Measurements from ENCODE around the gene GPR62.

The GPR62 gene

GRCh38 chr3:51955893-51956770 lies 951 bp downstream of the GPR62 start:
- DNase-seq = peak; percentile 52 to 63
- TF ChIP-seq POLR2A (IDR thresholded peaks at IDR 0.05; ENCODE audit: low read length) (no peak), GATA1 (IDR thresholded peaks at IDR 0.05; ENCODE audit: low read depth, low read length) (no peak)

- TF ChIP-seq POLR2A (IDR thresholded peaks at IDR 0.05; ENCODE audit: low read length) = no peak
- no peak for TF ChIP-seq GATA1 (IDR thresholded peaks at IDR 0.05; ENCODE audit: low read depth, low read length)
- DNase-seq = no peak
Measured at GRCh38 chr3:51957520-51958205, 2.5 kb downstream of the GPR62 start.

DNA sequence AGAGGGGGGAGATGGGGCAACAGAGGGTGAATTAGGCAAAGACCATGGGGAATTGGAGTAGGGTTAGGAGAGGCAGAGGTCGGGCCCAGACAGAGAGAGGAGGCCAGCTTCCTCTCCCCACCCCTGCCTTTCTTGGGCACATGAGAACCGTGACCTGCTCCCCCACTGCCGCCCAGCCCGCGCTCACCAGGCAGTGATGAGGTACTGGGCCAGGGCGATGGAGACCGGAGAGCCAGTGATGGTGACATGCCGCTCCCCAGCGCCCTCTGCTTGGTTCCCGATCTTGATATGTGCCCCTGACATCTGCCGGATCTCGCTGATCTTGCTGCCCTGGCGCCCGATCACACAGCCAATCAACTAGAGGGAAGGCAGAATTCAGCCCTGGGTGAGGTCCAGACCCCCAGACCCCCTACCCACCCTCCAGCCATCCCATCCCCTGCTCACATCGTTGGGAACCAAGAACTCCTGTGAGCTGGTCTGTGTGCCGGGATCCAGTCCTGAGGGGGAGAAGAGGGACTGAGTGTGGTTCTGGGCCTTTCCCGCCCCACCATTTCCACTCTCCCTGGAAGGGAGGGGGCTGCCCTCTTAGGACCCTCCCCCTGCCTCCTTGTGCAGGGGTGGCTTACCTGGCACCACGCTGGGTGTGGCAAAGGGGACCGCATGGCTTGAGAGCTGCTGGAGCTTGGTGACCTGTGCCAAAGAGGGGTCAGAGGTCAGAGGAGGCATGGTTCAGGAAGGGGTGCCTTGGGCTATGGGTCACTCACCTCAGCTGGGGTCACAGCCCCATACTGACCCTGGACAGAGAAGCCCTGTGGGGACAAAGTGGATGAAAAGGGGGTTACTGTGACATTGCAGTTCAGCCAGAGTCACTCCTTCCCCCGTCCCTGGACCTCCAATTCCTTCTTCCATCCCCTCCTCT lies 3.7 kb downstream of the GPR62 start:
- DNase-seq = no peak
- no peak for TF ChIP-seq GATA1 (IDR thresholded peaks at IDR 0.05; ENCODE audit: low read depth, low read length)
- no peak for TF ChIP-seq POLR2A (IDR thresholded peaks at IDR 0.05; ENCODE audit: low read length)

GRCh38 chr3:51959651-51960050 lies 4.5 kb downstream of the GPR62 start:
- DNase-seq = no peak
- no peak for TF ChIP-seq GATA1 (IDR thresholded peaks at IDR 0.05; ENCODE audit: low read depth, low read length)
- TF ChIP-seq POLR2A (IDR thresholded peaks at IDR 0.05; ENCODE audit: low read length) = no peak

- TF ChIP-seq POLR2A (IDR thresholded peaks at IDR 0.05; ENCODE audit: low read length) (no peak), GATA1 (IDR thresholded peaks at IDR 0.05; ENCODE audit: low read depth, low read length) (no peak)
- DNase-seq = no peak
Measured at GRCh38 chr3:51960386-51960785, 5.2 kb downstream of the GPR62 start.

DNA sequence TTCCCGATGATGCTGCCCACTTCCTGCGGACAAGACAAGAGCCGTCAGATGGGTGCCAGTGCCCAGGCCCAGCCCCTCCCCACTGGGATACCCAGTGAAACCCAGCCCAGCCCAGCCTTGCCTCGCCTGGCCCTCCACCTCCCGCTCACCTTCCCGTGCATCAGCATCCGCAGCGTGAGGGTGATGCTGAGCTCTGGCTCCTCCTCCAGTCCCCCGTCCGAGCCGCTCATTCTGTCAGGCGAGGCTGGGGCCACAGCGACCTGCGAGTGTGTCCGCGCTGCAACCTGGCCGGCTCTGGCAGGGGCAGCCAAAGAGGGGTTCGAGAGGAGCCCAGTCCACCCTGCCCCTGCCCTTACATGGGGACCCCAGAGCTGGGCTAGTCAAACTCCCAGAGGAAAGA lies 5.8 kb downstream of the GPR62 start:
- no peak for DNase-seq

DNA sequence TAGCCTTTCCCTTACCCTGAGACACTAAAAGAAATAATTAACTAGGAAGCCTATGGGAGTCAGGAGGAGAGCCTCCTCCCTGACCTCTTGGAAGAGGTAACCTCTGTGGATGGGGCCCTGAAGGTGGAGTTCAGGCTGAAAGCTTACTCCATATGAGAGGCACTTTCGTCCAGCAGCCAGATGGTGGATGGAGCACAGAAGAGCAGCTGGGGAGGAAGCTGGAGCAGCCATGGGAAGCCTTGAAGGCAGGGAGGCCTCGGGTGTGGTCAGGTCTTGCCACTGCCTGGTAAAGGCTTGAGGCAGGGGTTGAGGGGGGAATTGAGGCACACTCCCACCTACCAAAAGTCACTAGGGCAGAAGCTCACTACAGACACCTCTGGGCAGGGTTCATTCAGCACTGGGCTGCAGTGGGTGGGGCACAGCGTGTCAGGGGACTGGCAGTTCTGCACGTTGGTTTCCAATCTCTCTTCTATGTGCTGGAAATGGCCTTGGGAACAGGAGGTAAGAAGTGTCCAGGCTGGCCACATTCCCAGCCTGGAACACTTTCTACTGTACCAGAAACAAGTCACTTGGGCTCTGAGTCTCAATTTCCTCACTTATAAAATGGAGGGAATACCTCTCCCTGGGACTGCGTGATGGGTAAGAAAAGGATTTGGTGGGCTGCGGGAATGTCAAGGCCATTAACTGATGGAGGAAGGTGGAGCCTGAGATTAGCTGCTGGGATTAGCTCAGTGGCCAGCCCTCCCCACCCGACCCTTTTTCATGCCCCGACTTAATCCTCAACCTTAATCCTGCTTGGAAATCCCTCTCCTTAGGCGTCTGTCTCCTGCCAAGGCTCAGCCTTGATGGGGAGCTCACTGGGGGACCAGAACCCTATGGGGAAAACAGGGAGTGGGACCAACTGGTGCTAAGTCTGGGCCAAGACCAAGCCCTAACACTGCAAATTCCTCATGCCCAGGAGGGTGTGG lies 6.7 kb downstream of the GPR62 start:
- DNase-seq = no peak
- TF ChIP-seq POLR2A (IDR thresholded peaks at IDR 0.05; ENCODE audit: low read length) = no peak
- TF ChIP-seq GATA1 (IDR thresholded peaks at IDR 0.05; ENCODE audit: low read depth, low read length) = no peak

More for the DNA sequence above, 5.8 kb downstream of the GPR62 start:
- no peak for TF ChIP-seq GATA1 (IDR thresholded peaks at IDR 0.05; ENCODE audit: low read depth, low read length)
- no peak for TF ChIP-seq POLR2A (IDR thresholded peaks at IDR 0.05; ENCODE audit: low read length)

GRCh38 chr3:51962854-51963530 lies 7.8 kb downstream of the GPR62 start:
- no peak for DNase-seq
- TF ChIP-seq GATA1 (IDR thresholded peaks at IDR 0.05; ENCODE audit: low read depth, low read length) (no peak), POLR2A (IDR thresholded peaks at IDR 0.05; ENCODE audit: low read length) (no peak)

- TF ChIP-seq POLR2A (IDR thresholded peaks at IDR 0.05; ENCODE audit: low read length) (no peak), GATA1 (IDR thresholded peaks at IDR 0.05; ENCODE audit: low read depth, low read length) (no peak)
- DNase-seq = no peak
Measured at GRCh38 chr3:51963951-51964451, 8.8 kb downstream of the GPR62 start.

GRCh38 chr3:51964521-51964920 lies 9.3 kb downstream of the GPR62 start:
- no peak for TF ChIP-seq POLR2A (IDR thresholded peaks at IDR 0.05; ENCODE audit: low read length)
- no peak for TF ChIP-seq GATA1 (IDR thresholded peaks at IDR 0.05; ENCODE audit: low read depth, low read length)
- no peak for DNase-seq

- no peak for DNase-seq
- TF ChIP-seq POLR2A (IDR thresholded peaks at IDR 0.05; ENCODE audit: low read length) (no peak), GATA1 (IDR thresholded peaks at IDR 0.05; ENCODE audit: low read depth, low read length) (no peak)
Measured at GRCh38 chr3:51966016-51966415, 10.8 kb downstream of the GPR62 start.

DNA sequence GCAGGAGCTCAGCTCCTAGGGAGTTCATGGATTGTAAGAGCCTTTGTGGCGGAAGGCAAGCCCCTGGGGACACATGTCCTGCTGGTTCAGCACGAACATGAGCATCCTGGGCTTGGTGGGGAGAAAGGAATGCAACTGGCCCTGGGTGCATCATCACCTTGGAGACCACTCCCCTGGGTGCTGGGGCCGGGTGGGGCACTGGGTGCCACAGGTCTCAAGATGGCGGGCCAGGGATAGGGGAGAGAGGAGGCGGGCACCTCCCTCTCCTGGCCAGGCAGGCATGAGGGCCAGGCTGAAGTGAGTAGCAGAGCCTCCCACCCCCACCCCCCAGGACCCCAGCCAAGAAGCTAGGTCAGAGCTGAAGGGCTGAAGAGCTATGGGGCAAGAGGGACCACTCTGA lies 11.3 kb downstream of the GPR62 start:
- no peak for DNase-seq
- TF ChIP-seq GATA1 (IDR thresholded peaks at IDR 0.05; ENCODE audit: low read depth, low read length) (no peak), POLR2A (IDR thresholded peaks at IDR 0.05; ENCODE audit: low read length) (no peak)
